ENCODE measurements around the gene AXIN1. TPM values are rescaled to one million over a fixed set of nuclear protein-coding genes. Genes with fewer than 3 reads are reported as not detected.
A peak's percentile ranks its signal among the peaks of the same experiment; 100 is the strongest.

AXIN1 gene
- total and polyA plus RNA-seq, 9 of the 15 experiments (the other 6 are each of a cell fraction or from before 2014, with no cell fraction given): 0.42 to 58.0 (median 25.9) TPM

- peak overlapping the region; percentile 76 to 94 for H3K9ac ChIP-seq (ENCODE audit: insufficient read depth in 1 of 2, low read depth in 2 of 2, low read length in 2 of 2)
- peaks cover 56% of the 10 kb centered on the region for H3K79me2 ChIP-seq (ENCODE audit: control insufficient read depth, insufficient read depth, low read length)
- peak overlapping the region; percentile 90 for H2AFZ ChIP-seq (ENCODE audit: low read depth, low read length)
- H3K4me2 ChIP-seq (ENCODE audit: insufficient read depth, low read length): peak overlapping the region; percentile 90
- H3K36me3 ChIP-seq (ENCODE audit: control insufficient read depth, insufficient read depth, low read length): peaks cover 24% of the 10 kb centered on the region
- peaks cover 3% of the 10 kb centered on the region; the same call in 1 of the 2 replicates for H3K9me3 ChIP-seq (replicated peaks; ENCODE audit: control insufficient read depth, insufficient read depth, low read depth, low read length)
- CTCF ChIA-PET (ENCODE audit: low intra/inter-chr PET ratio): no interaction called here
- POLR2A ChIA-PET: interaction anchor here (0.6 to 1.2 kb wide), 8 partner anchors 10 to 280 kb away, joined by 3 to 5 read pairs (median 3); partner anchors contain the start of genes CAPN15 and METTL26
- 1% methylated on average over 22 of the region's 22 CpGs for WGBS (ENCODE audit: insufficient coverage, low coverage, missing lambda C conversion rate)
- peak; percentile 72 to 90 (median 80) for DNase-seq (ENCODE audit: extremely low read depth in 1 of 4, low spot score in 3 of 4)
- intact Hi-C loops (cut with micrococcal nuclease) (loop anchor here (5.0 to 10.0 kb wide), 3 partner anchors 88 to 286 kb away; partner anchors contain the start of genes JMJD8, RHOT2 and STUB1), in situ Hi-C loops (cut with MboI) (loop anchor here (10.0 kb wide), 1 partner anchor 278 kb away; the partner anchor contains the start of gene RHBDL1)
- no peaks in the 10 kb centered on the region for H3K27me3 ChIP-seq (ENCODE audit: control insufficient read depth in 2 of 2, insufficient read depth in 2 of 2, low read length in 2 of 2)
- no peaks in the 10 kb centered on the region for H3K9me1 ChIP-seq (ENCODE audit: control insufficient read depth, insufficient read depth, low read length)
- H3K27ac ChIP-seq (ENCODE audit: extremely low read depth, low read depth, low read length): peak overlapping the region; percentile 95
- peak overlapping the region; percentile 70 for H3K4me3 ChIP-seq
- peak; percentile 62 for ATAC-seq
- no peaks in the 10 kb centered on the region for H4K20me1 ChIP-seq (replicated peaks; ENCODE audit: control insufficient read depth, insufficient read depth, low read length)
- H3K4me1 ChIP-seq (replicated peaks in 1 of 2; ENCODE audit: control insufficient read depth in 2 of 2, insufficient read depth in 2 of 2, low read length in 2 of 2): peaks cover 29 to 58% of the 10 kb centered on the region in 2 experiments
- no TSS peak for BruUV-seq (replicated peaks)
- FAIRE-seq: peak; percentile 80
- TF ChIP-seq GABPB2 (CRISPR knock-in tag; conservative IDR thresholded peaks at IDR 0.05): no peak
- TF ChIP-seq ZNF133 (CRISPR knock-in tag; IDR thresholded peaks at IDR 0.05): no peak
- TF ChIP-seq ZBTB49 (CRISPR knock-in tag; IDR thresholded peaks at IDR 0.05; ENCODE audit: borderline replicate concordance): no peak
- TF ChIP-seq ILK (tag; IDR thresholded peaks at IDR 0.05; ENCODE audit: borderline replicate concordance, low read depth): no peak
- no peak for TF ChIP-seq ZNF23 (CRISPR knock-in tag; IDR thresholded peaks at IDR 0.05)
- TF ChIP-seq ZNF436 (CRISPR knock-in tag; IDR thresholded peaks at IDR 0.05): no peak
- no peak for TF ChIP-seq NR0B1 (IDR thresholded peaks at IDR 0.05; ENCODE audit: partially characterized antibody)
- no peak for TF ChIP-seq ZNF76 (CRISPR knock-in tag; IDR thresholded peaks at IDR 0.05; ENCODE audit: borderline replicate concordance)
- TF ChIP-seq KAT8 (IDR thresholded peaks at IDR 0.05; ENCODE audit: low read depth): no peak
- TF ChIP-seq PTBP1 (IDR thresholded peaks at IDR 0.05; ENCODE audit: low read depth, low read length): no peak
Measured at GRCh38 chr16:396605-397004, 44.1 kb upstream of the AXIN1 start.

Measured in K562 (cell line).